Naive thymus-derived CD8-positive, alpha-beta T cell (primary cell): Measurements from ENCODE around the gene SLIT1. TPM values are rescaled to one million over a fixed set of nuclear protein-coding genes. Genes with fewer than 3 reads are reported as not detected.

Source experiments
- ATAC-seq, 2 donors: fragments of 150-1000 bp; cut with Tn5 transposase in 1 of 2; sonication (Bioruptor Pico), chemical (Tn5 transposase) in 1 of 2; 1 replicate in 1 of 2; 2 replicates in 1 of 2; pipeline ENCODE4 v1.10.0; 2021; ENCODE audit warnings: mild to moderate bottlenecking in 2 of 2, moderate library complexity in 2 of 2
- POLR2A ChIA-PET: fragments of 350-600 bp; sonication (Branson Sonifier 250); formaldehyde crosslinking; loops from one replicate; lab custom pipeline; 2021; ENCODE audit warnings: antibody characterized with exemption; lab: Charles Lee
- DNase-seq, 10 donors: peaks; one replicate each; pipeline versions ENCODE4 v3.0.0 to v3.0.0-alpha.2; 2020 to 2022
- H3K27ac Mint-ChIP-seq, 10 donors: one replicate each; pipeline ENCODE4 v1.8.0; 2020 to 2022; ENCODE audit warnings: mild to moderate bottlenecking in 10 of 10, mixed read lengths in 10 of 10, moderate library complexity in 4 of 10, inconsistent platforms in 1 of 10
- H3K27me3 Mint-ChIP-seq, 5 donors: one replicate each; pipeline ENCODE4 v1.8.0; 2021 to 2022; ENCODE audit warnings: mixed read lengths in 5 of 5
- H3K36me3 Mint-ChIP-seq, 3 donors: one replicate each; pipeline ENCODE4 v1.8.0; 2020 to 2022; ENCODE audit warnings: mixed read lengths in 3 of 3, mild to moderate bottlenecking in 2 of 3, inconsistent platforms in 1 of 3
- H3K4me1 Mint-ChIP-seq, 4 donors: one replicate each; pipeline ENCODE4 v1.8.0; 2021 to 2022; ENCODE audit warnings: mixed read lengths in 4 of 4
- H3K4me3 Mint-ChIP-seq, 10 donors: one replicate each; pipeline ENCODE4 v1.8.0; 2020 to 2022; ENCODE audit warnings: mild to moderate bottlenecking in 10 of 10, mixed read lengths in 10 of 10, moderate library complexity in 6 of 10, inconsistent platforms in 1 of 10
- H3K9me3 Mint-ChIP-seq, 9 donors: one replicate each; pipeline ENCODE4 v1.8.0; 2020 to 2022; ENCODE audit warnings: mixed read lengths in 9 of 9, mild to moderate bottlenecking in 3 of 9, inconsistent platforms in 1 of 9, moderate library complexity in 1 of 9
- polyA plus RNA-seq, 3 donors: library from polyadenylated mRNA; unstranded; fragments of 300-500 nt; fragmentation: Illumina TruSeq; gene quantifications; one replicate each; pipeline ENCODE4 v1.2.3, GENCODE V29; 2021
- total RNA-seq, 8 experiments: library from RNA in 2 of 8; stranded (reverse) in 2 of 8; gene quantifications; one replicate each; pipeline ENCODE4 v1.2.3 and lab custom pipeline; 2021 to 2026

The SLIT1 gene
- total and polyA plus RNA-seq, 5 experiments from 2014 or later = 0.05 to 0.26 (median 0.11) TPM; not detected in 2

- peak overlapping the region in 7 of 10 donors; percentile 11 to 83 (median 44) for H3K27ac Mint-ChIP-seq
- peak; percentile 86 to 89 for ATAC-seq
- H3K4me1 Mint-ChIP-seq = peaks cover 4 to 21% (median 16%) of the 10 kb centered on the region in 4 donors
- peak; percentile 43 to 81 (median 66) for DNase-seq
- H3K9me3 Mint-ChIP-seq = no peaks in the 10 kb centered on the region
- H3K4me3 Mint-ChIP-seq = peak overlapping the region; percentile 78 to 91 (median 86)
- POLR2A ChIA-PET = interaction anchor here (1.0 kb wide), 1 partner anchor 123 kb away, joined by 4 read pairs; no protein-coding TSS in a partner anchor
- peaks cover 9 to 32% (median 23%) of the 10 kb centered on the region in 5 donors for H3K27me3 Mint-ChIP-seq
- H3K36me3 Mint-ChIP-seq = no peaks in the 10 kb centered on the region
These were observed 10.7 kb upstream of the SLIT1 start for GRCh38 chr10:97196223-97197029.

- ATAC-seq = peak; percentile 1 to 7
- no peak for DNase-seq
- Mint-ChIP-seq H3K4me3 (peak overlapping the region; percentile 80 to 91 (median 88)), H3K36me3 (no peaks in the 10 kb centered on the region), H3K4me1 (peaks cover 4 to 17% (median 15%) of the 10 kb centered on the region in 4 donors), H3K27ac (peak overlapping the region in 5 of 10 donors; percentile 52 to 84 (median 72)), H3K27me3 (peaks cover 11 to 38% (median 21%) of the 10 kb centered on the region in 5 donors), H3K9me3 (no peaks in the 10 kb centered on the region)
- POLR2A ChIA-PET = no interaction called here
These were observed 10.0 kb upstream of the SLIT1 start for GRCh38 chr10:97195706-97196222.

DNA sequence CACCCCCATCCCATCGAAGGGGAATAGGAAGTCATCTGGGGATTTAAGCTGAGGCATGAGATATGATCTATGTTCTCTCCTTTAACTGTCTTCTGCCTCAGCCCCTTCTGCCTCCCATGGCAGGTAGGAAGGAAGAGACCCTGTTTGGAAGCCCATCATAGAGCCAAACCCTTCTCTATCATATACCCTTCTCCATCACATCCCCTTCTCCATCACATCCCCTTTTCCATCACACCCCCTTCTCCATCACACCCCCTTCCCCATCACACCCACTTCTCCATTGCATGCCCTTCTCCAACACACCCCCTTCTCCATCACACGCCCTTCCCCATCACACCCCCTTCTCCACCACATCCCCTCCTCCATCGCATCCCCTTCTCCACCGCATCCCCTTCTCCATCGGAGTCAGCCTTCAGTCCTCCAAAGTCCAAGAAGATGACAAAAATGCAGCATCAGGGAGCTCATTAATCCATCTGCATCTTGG lies 7.2 kb upstream of the SLIT1 start:
- POLR2A ChIA-PET = no interaction called here

DNA sequence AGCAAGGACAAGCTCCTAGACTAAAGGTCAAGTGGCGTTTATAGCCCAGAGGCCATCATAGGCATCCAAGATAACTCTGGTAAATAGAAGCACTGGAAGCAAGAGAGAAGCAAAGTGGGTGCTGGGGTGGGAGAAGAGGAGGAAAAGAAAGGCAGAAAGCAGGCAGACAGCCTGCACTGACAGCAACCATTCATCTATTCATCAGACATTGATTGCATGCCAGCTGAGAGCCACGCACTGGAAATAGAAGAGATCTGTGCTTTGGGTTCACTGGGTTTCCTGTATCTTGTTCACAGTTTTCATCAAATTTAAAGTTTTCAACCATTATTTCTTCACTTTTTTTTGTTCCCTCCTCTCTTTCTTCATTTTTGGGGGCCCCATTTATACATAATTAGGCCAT lies 4.7 kb upstream of the SLIT1 start:
- H3K9me3 Mint-ChIP-seq = no peaks in the 10 kb centered on the region
- H3K36me3 Mint-ChIP-seq = no peaks in the 10 kb centered on the region
- DNase-seq (no peak), ATAC-seq (no peak)
- H3K4me3 Mint-ChIP-seq = no peak overlapping the region
- H3K27me3 Mint-ChIP-seq = peaks cover 26 to 75% (median 50%) of the 10 kb centered on the region in 5 donors
- H3K27ac Mint-ChIP-seq = no peak overlapping the region
- peaks cover 0 to 7% (median 3%) of the 10 kb centered on the region in 4 donors for H3K4me1 Mint-ChIP-seq
- POLR2A ChIA-PET = no interaction called here

More for the DNA sequence above, 7.2 kb upstream of the SLIT1 start:
- ATAC-seq = no peak
- Mint-ChIP-seq H3K4me1 (peaks cover 4 to 12% (median 9%) of the 10 kb centered on the region in 4 donors), H3K36me3 (no peaks in the 10 kb centered on the region), H3K27ac (no peak overlapping the region), H3K9me3 (no peaks in the 10 kb centered on the region), H3K27me3 (peaks cover 15 to 53% (median 37%) of the 10 kb centered on the region in 5 donors), H3K4me3 (peak overlapping the region in 1 of 10 donors; percentile 17)
- no peak for DNase-seq

DNA sequence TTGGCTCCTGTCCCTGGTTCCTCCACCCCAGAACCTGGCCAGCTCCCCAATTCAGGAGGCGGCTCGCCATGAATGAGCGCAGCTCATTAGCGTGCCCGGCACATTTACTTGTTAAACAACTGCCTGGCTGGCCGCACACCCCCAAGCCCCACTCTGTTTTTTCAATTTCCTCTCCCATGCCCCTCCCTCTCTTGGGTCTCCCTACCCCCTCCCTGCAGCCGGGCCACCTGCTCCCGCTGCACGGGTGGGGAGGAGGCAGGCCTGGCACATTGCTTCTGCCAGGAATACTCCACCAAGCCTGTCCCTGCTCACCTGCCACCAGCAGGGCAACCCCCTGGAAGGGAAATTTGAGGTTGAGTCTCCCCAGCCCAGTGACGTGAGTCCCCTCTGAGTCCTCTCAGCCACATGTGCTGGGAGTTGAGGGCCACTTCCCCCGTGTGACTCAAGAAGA lies 2.5 kb upstream of the SLIT1 start:
- H3K4me1 Mint-ChIP-seq = peaks cover 4 to 17% (median 8%) of the 10 kb centered on the region in 4 donors
- ATAC-seq (no peak), DNase-seq (no peak)
- H3K27ac Mint-ChIP-seq = peak overlapping the region in 1 of 10 donors; percentile 73
- POLR2A ChIA-PET = no interaction called here
- H3K36me3 Mint-ChIP-seq = peaks cover 0 to 4% (median 0%) of the 10 kb centered on the region in 3 donors
- peaks cover 39 to 92% (median 60%) of the 10 kb centered on the region in 5 donors for H3K27me3 Mint-ChIP-seq
- no peaks in the 10 kb centered on the region for H3K9me3 Mint-ChIP-seq
- no peak overlapping the region for H3K4me3 Mint-ChIP-seq

DNA sequence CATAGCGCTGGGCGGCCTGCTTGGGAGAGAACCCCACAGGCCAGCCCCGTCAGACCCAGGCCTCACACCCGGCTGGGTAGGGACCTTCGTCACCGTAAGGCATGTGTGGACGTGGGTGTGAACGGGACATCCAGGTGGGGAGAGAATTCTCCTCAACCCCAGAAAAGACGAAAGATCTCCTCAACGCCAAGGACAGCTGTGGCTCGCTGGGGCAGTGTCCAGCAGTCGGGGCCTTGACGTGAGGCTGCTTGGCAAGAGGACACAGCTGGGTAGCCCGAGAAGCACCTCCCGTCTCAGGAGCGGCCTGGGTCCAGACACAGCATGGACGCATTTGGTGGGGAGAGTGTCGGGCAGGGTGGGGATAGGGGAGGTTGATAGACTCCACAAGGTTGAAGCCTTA lies 1.2 kb upstream of the SLIT1 start:
- DNase-seq = no peak
- Mint-ChIP-seq H3K27me3 (peaks cover 42 to 92% (median 57%) of the 10 kb centered on the region in 5 donors), H3K9me3 (no peaks in the 10 kb centered on the region), H3K4me3 (peak overlapping the region in 2 of 10 donors; percentile 26 to 72), H3K27ac (no peak overlapping the region), H3K36me3 (peaks cover 0 to 4% (median 0%) of the 10 kb centered on the region in 3 donors), H3K4me1 (peaks cover 4 to 17% (median 8%) of the 10 kb centered on the region in 4 donors)
- ATAC-seq = no peak
- POLR2A ChIA-PET = no interaction called here

- peaks cover 4 to 17% (median 8%) of the 10 kb centered on the region in 4 donors for H3K4me1 Mint-ChIP-seq
- no peak overlapping the region for H3K27ac Mint-ChIP-seq
- peaks cover 0 to 4% (median 0%) of the 10 kb centered on the region in 3 donors for H3K36me3 Mint-ChIP-seq
- POLR2A ChIA-PET = no interaction called here
- peaks cover 45 to 87% (median 60%) of the 10 kb centered on the region in 5 donors for H3K27me3 Mint-ChIP-seq
- ATAC-seq (no peak), DNase-seq (no peak)
- peak overlapping the region in 6 of 10 donors; percentile 24 to 71 (median 42) for H3K4me3 Mint-ChIP-seq
- H3K9me3 Mint-ChIP-seq = no peaks in the 10 kb centered on the region
These were observed 811 bp downstream of the SLIT1 start for GRCh38 chr10:97184971-97185325.

DNA sequence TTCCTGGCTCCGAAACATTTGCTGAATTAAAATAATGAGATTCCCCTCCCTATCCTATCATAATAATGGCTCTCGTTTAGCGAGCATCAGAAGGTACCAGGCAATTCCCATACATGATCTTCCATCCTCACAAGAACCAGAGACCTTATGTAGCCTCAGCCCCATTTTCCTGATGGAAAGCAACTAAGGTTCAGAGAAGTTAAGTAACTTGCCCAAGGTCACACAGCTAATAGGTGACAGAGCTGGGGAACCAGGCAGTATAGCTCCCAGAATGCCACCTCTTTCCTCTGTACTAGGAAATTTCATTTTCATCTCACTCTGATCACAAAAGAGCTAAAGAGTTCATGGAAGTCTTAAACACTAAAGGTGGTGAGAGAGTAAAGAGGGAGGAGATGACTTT lies 2.4 kb downstream of the SLIT1 start:
- DNase-seq = no peak
- Mint-ChIP-seq H3K36me3 (peaks cover 0 to 4% (median 0%) of the 10 kb centered on the region in 3 donors), H3K27ac (no peak overlapping the region), H3K27me3 (peaks cover 48 to 78% (median 55%) of the 10 kb centered on the region in 5 donors), H3K4me3 (no peak overlapping the region), H3K4me1 (peaks cover 4 to 17% (median 8%) of the 10 kb centered on the region in 4 donors), H3K9me3 (no peaks in the 10 kb centered on the region)
- no peak for ATAC-seq
- POLR2A ChIA-PET = no interaction called here

GRCh38 chr10:97182288-97182990 lies 3.3 kb downstream of the SLIT1 start:
- peaks cover 4 to 17% (median 8%) of the 10 kb centered on the region in 4 donors for H3K4me1 Mint-ChIP-seq
- POLR2A ChIA-PET = no interaction called here
- no peak overlapping the region for H3K27ac Mint-ChIP-seq
- H3K9me3 Mint-ChIP-seq = no peaks in the 10 kb centered on the region
- H3K4me3 Mint-ChIP-seq = no peak overlapping the region
- ATAC-seq (no peak), DNase-seq (no peak)
- peaks cover 0 to 4% (median 0%) of the 10 kb centered on the region in 3 donors for H3K36me3 Mint-ChIP-seq
- H3K27me3 Mint-ChIP-seq = peaks cover 45 to 70% (median 52%) of the 10 kb centered on the region in 5 donors

DNA sequence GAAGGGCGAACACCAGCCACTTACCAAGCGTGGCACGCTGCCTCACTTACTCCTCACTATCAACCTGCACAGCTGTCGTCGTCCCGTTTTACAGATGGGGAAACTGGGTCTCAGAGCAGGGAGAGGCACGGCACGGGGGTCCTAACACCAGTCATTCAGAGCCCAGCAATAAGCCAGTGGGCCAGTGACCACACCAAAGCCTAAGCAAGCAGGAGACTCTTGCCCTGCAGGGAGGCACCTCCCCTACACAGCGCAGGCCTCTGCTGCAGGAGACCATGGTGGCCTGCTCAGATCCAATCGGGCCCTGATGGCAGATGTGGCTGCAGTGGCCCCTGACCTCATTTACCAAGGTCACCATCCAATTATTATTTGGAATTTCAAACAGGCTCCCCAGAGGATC lies 4.8 kb downstream of the SLIT1 start:
- POLR2A ChIA-PET = no interaction called here
- no peaks in the 10 kb centered on the region for H3K9me3 Mint-ChIP-seq
- H3K27me3 Mint-ChIP-seq = peaks cover 33 to 56% (median 40%) of the 10 kb centered on the region in 5 donors
- no peak overlapping the region for H3K4me3 Mint-ChIP-seq
- DNase-seq = no peak
- H3K27ac Mint-ChIP-seq = peak overlapping the region in 1 of 10 donors; percentile 7
- no peak for ATAC-seq
- H3K4me1 Mint-ChIP-seq = peaks cover 4 to 11% (median 6%) of the 10 kb centered on the region in 4 donors
- peaks cover 0 to 4% (median 0%) of the 10 kb centered on the region in 3 donors for H3K36me3 Mint-ChIP-seq

- POLR2A ChIA-PET = no interaction called here
- DNase-seq = no peak
- Mint-ChIP-seq H3K9me3 (no peaks in the 10 kb centered on the region), H3K4me1 (peaks cover 4 to 11% (median 6%) of the 10 kb centered on the region in 4 donors), H3K36me3 (peaks cover 0 to 4% (median 0%) of the 10 kb centered on the region in 3 donors), H3K27ac (no peak overlapping the region), H3K4me3 (no peak overlapping the region), H3K27me3 (peaks cover 37 to 59% (median 44%) of the 10 kb centered on the region in 5 donors)
- ATAC-seq = no peak
These were observed 5.4 kb downstream of the SLIT1 start for GRCh38 chr10:97180363-97180755.

- Mint-ChIP-seq H3K36me3 (peaks cover 0 to 3% (median 0%) of the 10 kb centered on the region in 3 donors), H3K4me1 (peaks cover 2 to 7% (median 4%) of the 10 kb centered on the region in 4 donors), H3K9me3 (no peaks in the 10 kb centered on the region), H3K27ac (no peak overlapping the region), H3K27me3 (peaks cover 35 to 56% (median 42%) of the 10 kb centered on the region in 5 donors), H3K4me3 (no peak overlapping the region)
- POLR2A ChIA-PET = no interaction called here
- DNase-seq (no peak), ATAC-seq (no peak)
These were observed 5.9 kb downstream of the SLIT1 start for GRCh38 chr10:97179731-97180362.
